Esophagus muscularis mucosa (tissue), 4 donors: ENCODE measurements around the gene ARFGAP3. TPM values are rescaled to one million over a fixed set of nuclear protein-coding genes. Genes with fewer than 3 reads are reported as not detected.
"Not testable (repeated sequence)": the region's sequence is repeated elsewhere in the genome, so short reads cannot be mapped to it uniquely, and the experiment has no call there.

Source experiments
- DNase-seq: peaks from one replicate; pipeline ENCODE4 v3.0.0-alpha.2; 2017; ENCODE audit errors: extremely low spot score
- H3K27ac ChIP-seq, 4 donors: fragments of 200-600 bp; sonication (generic); replicated peaks in 1 of 4; 1 replicate in 3 of 4; 2 replicates in 1 of 4; pipeline ENCODE4 v1.5.1; 2016 to 2019; ENCODE audit warnings: mild to moderate bottlenecking in 1 of 4
- H3K27me3 ChIP-seq, 4 donors: fragments of 200-600 bp; sonication (generic); one replicate each; pipeline versions ENCODE4 v1.5.1 to v1.6.0; 2016 to 2019
- H3K36me3 ChIP-seq, 4 donors: fragments of 200-600 bp; sonication (generic); one replicate each; pipeline ENCODE4 v1.5.1; 2016 to 2019
- H3K4me1 ChIP-seq, 4 donors: fragments of 200-600 bp; sonication (generic); one replicate each; pipeline ENCODE4 v1.5.1; 2016 to 2019
- H3K4me3 ChIP-seq, 4 donors: fragments of 200-600 bp; sonication (generic); 1 replicate in 2 of 4; 2 replicates in 2 of 4; pipeline ENCODE4 v1.5.1; 2016 to 2019; ENCODE audit warnings: mild to moderate bottlenecking in 4 of 4, moderate library complexity in 1 of 4
- H3K9me3 ChIP-seq, 4 donors: fragments of 200-600 bp; sonication (generic); 1 replicate in 3 of 4; 2 replicates in 1 of 4; pipeline ENCODE4 v1.5.1; 2016 to 2019
- EP300 ChIP-seq: sonication (generic); formaldehyde crosslinking; IDR thresholded peaks from one replicate; pipeline ENCODE4 v1.6.1; 2017; ENCODE audit warnings: antibody characterized with exemption
- POLR2A ChIP-seq: fragments of 450-650 bp; IDR thresholded peaks from one replicate; pipeline ENCODE4 v1.6.1; 2017; ENCODE audit warnings: antibody characterized with exemption, moderate library complexity, mild to moderate bottlenecking, low read depth
- POLR2AphosphoS5 ChIP-seq, 2 donors: sonication (generic); formaldehyde crosslinking; IDR thresholded peaks; one replicate each; pipeline ENCODE4 v1.6.1; 2017; ENCODE audit warnings: antibody characterized with exemption in 2 of 2
- WGBS: methylation state at CpG from one replicate; pipeline ENCODE4 v1.1.5; 2018; 5-methylcytosine and 5-hydroxymethylcytosine counted together
- intact Hi-C: fragments of 100-400 bp; cut with DNase I; formaldehyde crosslinking; loops from one replicate; pipeline ENCODE4 v1.15.1; 2023
- total RNA-seq, 4 donors: library from RNA; depleted of rRNA; stranded (reverse); fragments of >200 nt; gene quantifications; one replicate each; pipeline versions ENCODE4 v1.1.0 to v1.2.1, GENCODE V29; 2016
- TF ChIP-seq, protein P1 (sequence below), 3 experiments: fragments of 200-600 bp in 2 of 3; fragments of 450-650 bp in 1 of 3; sonication (generic) in 2 of 3; IDR thresholded peaks; one replicate each; pipeline ENCODE4 v1.5.1; 2017 to 2019; ENCODE audit warnings: antibody characterized with exemption in 3 of 3, mild to moderate bottlenecking in 2 of 3, moderate library complexity in 1 of 3

The ARFGAP3 gene
- total RNA-seq, 4 donors from 2014 or later, result 38.8 to 63.5 (median 41.4) TPM

DNA sequence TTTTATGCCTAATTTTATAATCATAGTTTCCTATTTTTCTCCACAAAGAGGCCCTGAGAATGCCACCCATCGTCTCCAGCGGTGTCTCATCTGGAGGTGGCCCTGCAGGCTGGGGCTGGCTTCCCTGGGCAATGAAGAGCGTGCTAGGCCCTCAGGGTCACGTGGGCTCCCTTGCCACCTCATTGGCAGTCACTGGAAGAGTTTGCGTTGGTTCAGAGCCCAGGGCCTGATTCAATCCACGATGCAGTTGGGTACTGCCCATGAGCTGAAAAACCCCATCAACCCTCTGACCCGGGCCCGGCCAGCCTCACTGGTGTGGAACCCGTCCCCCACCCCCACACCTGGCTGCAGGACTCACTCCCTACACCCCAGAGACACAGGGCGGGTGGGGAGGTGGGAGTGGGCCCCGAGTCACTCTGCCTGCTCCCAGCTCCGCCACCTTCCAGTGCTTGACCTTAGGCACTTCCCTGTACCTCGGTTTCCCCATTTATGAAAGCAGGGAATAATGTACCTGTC, 93.0 kb downstream of the ARFGAP3 start:
- H3K4me3 ChIP-seq, result no peak overlapping the region
- H3K4me1 ChIP-seq, result peaks cover 0 to under 1% (median 0%) of the 10 kb centered on the region in 4 donors
- intact Hi-C loops, result no loop called here
- no peaks in the 10 kb centered on the region for H3K9me3 ChIP-seq
- no peaks in the 10 kb centered on the region for H3K27me3 ChIP-seq
- WGBS, result 86% methylated on average over 11 of the region's 13 CpGs
- DNase-seq, result no peak
- H3K36me3 ChIP-seq, result no peaks in the 10 kb centered on the region
- TF ChIP-seq EP300 (no peak), POLR2AphosphoS5 (IDR thresholded peaks at IDR 0.05) (no peak), POLR2A (no peak)
- TF ChIP-seq, protein P1, sequence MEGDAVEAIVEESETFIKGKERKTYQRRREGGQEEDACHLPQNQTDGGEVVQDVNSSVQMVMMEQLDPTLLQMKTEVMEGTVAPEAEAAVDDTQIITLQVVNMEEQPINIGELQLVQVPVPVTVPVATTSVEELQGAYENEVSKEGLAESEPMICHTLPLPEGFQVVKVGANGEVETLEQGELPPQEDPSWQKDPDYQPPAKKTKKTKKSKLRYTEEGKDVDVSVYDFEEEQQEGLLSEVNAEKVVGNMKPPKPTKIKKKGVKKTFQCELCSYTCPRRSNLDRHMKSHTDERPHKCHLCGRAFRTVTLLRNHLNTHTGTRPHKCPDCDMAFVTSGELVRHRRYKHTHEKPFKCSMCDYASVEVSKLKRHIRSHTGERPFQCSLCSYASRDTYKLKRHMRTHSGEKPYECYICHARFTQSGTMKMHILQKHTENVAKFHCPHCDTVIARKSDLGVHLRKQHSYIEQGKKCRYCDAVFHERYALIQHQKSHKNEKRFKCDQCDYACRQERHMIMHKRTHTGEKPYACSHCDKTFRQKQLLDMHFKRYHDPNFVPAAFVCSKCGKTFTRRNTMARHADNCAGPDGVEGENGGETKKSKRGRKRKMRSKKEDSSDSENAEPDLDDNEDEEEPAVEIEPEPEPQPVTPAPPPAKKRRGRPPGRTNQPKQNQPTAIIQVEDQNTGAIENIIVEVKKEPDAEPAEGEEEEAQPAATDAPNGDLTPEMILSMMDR (IDR thresholded peaks at IDR 0.05), result no peak
- H3K27ac ChIP-seq, result no peak overlapping the region

DNA sequence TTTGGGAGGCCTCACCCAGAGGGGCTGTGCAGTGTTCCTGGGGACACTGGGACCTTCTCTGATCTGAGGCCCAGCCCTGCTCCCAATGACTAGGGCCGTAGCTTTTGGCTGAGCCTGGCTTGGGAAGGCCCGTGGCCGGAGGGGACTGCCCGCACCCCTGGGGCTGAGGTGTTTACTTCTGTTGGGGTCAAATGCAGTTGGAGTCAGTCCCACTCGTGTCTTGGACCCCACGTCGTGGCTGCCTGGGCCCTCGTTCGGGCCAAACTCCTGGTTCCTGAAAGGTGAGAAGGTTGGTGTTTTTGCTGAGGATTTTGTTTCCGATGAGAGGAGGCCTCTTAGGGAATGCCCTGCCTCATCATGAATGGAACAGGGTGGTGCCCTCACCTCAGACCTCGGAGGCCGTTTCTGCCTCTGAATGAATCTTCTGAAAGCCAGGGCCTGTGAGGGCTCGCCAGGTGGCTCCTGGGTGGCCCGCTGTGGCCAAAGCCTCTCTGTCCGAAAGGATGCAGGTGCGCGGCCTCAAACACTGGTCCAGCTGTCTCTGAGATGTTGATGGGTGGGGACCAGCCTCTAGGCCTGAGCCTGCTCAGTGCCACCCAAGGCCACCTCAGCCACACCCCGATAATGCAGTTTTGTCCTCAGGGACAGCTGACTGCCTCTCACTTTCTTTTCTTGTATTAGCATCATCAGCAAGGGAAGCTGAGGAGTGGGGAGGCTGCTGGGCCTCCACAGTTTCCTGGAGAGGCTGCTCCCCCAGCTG, 96.1 kb downstream of the ARFGAP3 start:
- H3K36me3 ChIP-seq, result no peaks in the 10 kb centered on the region
- intact Hi-C loops, result no loop called here
- TF ChIP-seq POLR2A, result no peak
- TF ChIP-seq, protein P1 (IDR thresholded peaks at IDR 0.05), result no peak
- TF ChIP-seq POLR2AphosphoS5 (IDR thresholded peaks at IDR 0.05), result no peak
- no peak for TF ChIP-seq EP300
- H3K4me3 ChIP-seq, result no peak overlapping the region
- H3K9me3 ChIP-seq, result no peaks in the 10 kb centered on the region
- no peak overlapping the region for H3K27ac ChIP-seq
- H3K27me3 ChIP-seq, result no peaks in the 10 kb centered on the region
- WGBS, result 90% methylated on average over 11 of the region's 18 CpGs
- no peaks in the 10 kb centered on the region for H3K4me1 ChIP-seq
- DNase-seq, result no peak

GRCh38 chr22:42758931-42759629, 98.0 kb downstream of the ARFGAP3 start:
- intact Hi-C loops, result no loop called here
- 94% methylated on average over 19 of the region's 23 CpGs for WGBS

DNA sequence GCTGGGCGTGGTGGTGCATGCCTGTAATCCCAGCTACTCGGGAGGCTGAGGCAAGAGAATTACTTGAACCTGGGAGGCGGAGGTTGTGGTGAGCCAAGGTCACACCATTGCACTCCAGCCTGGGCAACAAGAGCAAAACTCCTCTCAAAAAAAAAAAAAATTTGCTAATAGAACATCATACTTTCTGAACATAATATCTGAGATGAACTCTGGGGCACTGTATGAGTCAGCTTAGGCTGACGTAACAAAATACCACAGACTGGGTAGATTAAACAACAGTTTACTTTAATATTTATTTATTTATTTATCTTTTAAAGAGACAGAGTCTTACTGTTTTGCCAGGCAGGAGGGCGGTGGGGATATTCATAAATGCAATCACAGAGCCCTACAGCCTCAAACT, 101.5 kb downstream of the ARFGAP3 start:
- intact Hi-C loops, H3K27me3 ChIP-seq, H3K9me3 ChIP-seq, H3K27ac ChIP-seq, H3K36me3 ChIP-seq, H3K4me3 ChIP-seq, DNase-seq: not testable (repeated sequence)
- WGBS, result 87% methylated on average over 5 of the region's 5 CpGs
- peaks cover 17 to 31% (median 18%) of the 10 kb centered on the region in 4 donors for H3K4me1 ChIP-seq

More at GRCh38 chr22:42758931-42759629, 98.0 kb downstream of the ARFGAP3 start:
- Histone ChIP-seq H3K27me3 (no peaks in the 10 kb centered on the region), H3K4me1 (peaks cover 0 to 6% (median 1%) of the 10 kb centered on the region in 4 donors), H3K36me3 (no peaks in the 10 kb centered on the region), H3K27ac (no peak overlapping the region), H3K4me3 (no peak overlapping the region), H3K9me3 (no peaks in the 10 kb centered on the region)
- no peak for TF ChIP-seq EP300
- TF ChIP-seq, protein P1 (IDR thresholded peaks at IDR 0.05), result no peak
- no peak for DNase-seq

GRCh38 chr22:42755121-42755520, 102.0 kb downstream of the ARFGAP3 start:
- peaks cover 17 to 31% (median 18%) of the 10 kb centered on the region in 4 donors for H3K4me1 ChIP-seq
- H3K4me3 ChIP-seq, DNase-seq, H3K27me3 ChIP-seq, H3K27ac ChIP-seq, intact Hi-C loops, H3K9me3 ChIP-seq, H3K36me3 ChIP-seq: not testable (repeated sequence)
- WGBS, result 95% methylated on average over 16 of the region's 16 CpGs
